GM23338 (cell line): Measurements from ENCODE around the gene ATG2B. TPM values are rescaled to one million over a fixed set of nuclear protein-coding genes. Genes with fewer than 3 reads are reported as not detected.

Source experiments
- ATAC-seq: fragments of 200-7000 bp; cut with Tn5 transposase; 3 replicates; pipeline ENCODE4 v1.9.1; 2020
- DNase-seq: peaks from one replicate; pipeline ENCODE4 v3.0.0-alpha.2; 2015; ENCODE audit warnings: low spot score
- H2AFZ ChIP-seq: fragments of 200-600 bp; sonication (generic); 2 replicates; pipeline ENCODE4 v1.8.0; 2016; ENCODE audit warnings: antibody characterized with exemption, mild to moderate bottlenecking, moderate library complexity
- H3F3A ChIP-seq: fragments of 200-600 bp; sonication (generic); replicated peaks from 2 replicates; pipeline ENCODE4 v1.8.0; 2017; ENCODE audit warnings: antibody characterized with exemption, mixed run types, low read depth
- H3K27ac ChIP-seq: fragments of 200-600 bp; sonication (generic); 2 replicates; pipeline ENCODE4 v1.6.1; 2016; ENCODE audit warnings: low read depth
- H3K27me3 ChIP-seq: fragments of 200-600 bp; sonication (generic); 2 replicates; pipeline ENCODE4 v1.8.0; 2016; ENCODE audit warnings: mild to moderate bottlenecking, mixed run types, moderate library complexity; ENCODE audit not compliant: insufficient read depth
- H3K36me3 ChIP-seq: fragments of 200-600 bp; sonication (generic); 2 replicates; pipeline ENCODE4 v1.8.0; 2016; ENCODE audit warnings: mild to moderate bottlenecking; ENCODE audit not compliant: insufficient read depth
- H3K4me1 ChIP-seq: fragments of 200-600 bp; sonication (generic); 2 replicates; pipeline ENCODE4 v1.8.0; 2016; ENCODE audit warnings: mild to moderate bottlenecking, moderate library complexity; ENCODE audit not compliant: insufficient read depth
- H3K4me2 ChIP-seq: fragments of 200-600 bp; sonication (generic); 2 replicates; pipeline ENCODE4 v1.7.1; 2017; ENCODE audit warnings: mixed run types
- H3K4me3 ChIP-seq: fragments of 200-600 bp; sonication (generic); 2 replicates; pipeline ENCODE4 v1.6.1; 2016; ENCODE audit warnings: mixed run types
- H3K79me2 ChIP-seq: fragments of 200-600 bp; sonication (generic); replicated peaks from 2 replicates; pipeline ENCODE4 v1.8.0; 2017; ENCODE audit warnings: mild to moderate bottlenecking; ENCODE audit not compliant: insufficient read depth
- H3K9me2 ChIP-seq: fragments of 200-600 bp; sonication (generic); 2 replicates; pipeline ENCODE4 v1.8.0; 2017; ENCODE audit not compliant: insufficient read depth
- H4K20me1 ChIP-seq: fragments of 200-600 bp; sonication (generic); replicated peaks from 2 replicates; pipeline ENCODE4 v1.8.0; 2017; ENCODE audit warnings: mild to moderate bottlenecking; ENCODE audit not compliant: insufficient read depth
- H3K27ac Mint-ChIP-seq: 2 replicates; pipeline ENCODE4 v1.8.0; 2020; ENCODE audit warnings: inconsistent platforms, mild to moderate bottlenecking, moderate library complexity, mixed read lengths
- H3K27me3 Mint-ChIP-seq: 3 replicates; pipeline ENCODE4 v1.8.0; 2022; ENCODE audit warnings: low read depth, mild to moderate bottlenecking, moderate library complexity, mixed read lengths, inconsistent platforms; ENCODE audit not compliant: insufficient read depth, poor library complexity
- H3K36me3 Mint-ChIP-seq: 3 replicates; pipeline ENCODE4 v1.8.0; 2021; ENCODE audit warnings: low read depth, mild to moderate bottlenecking, inconsistent platforms, moderate library complexity, mixed read lengths
- H3K4me1 Mint-ChIP-seq: 3 replicates; pipeline ENCODE4 v1.8.0; 2020; ENCODE audit warnings: mild to moderate bottlenecking, inconsistent platforms, mixed read lengths
- H3K4me3 Mint-ChIP-seq: 3 replicates; pipeline ENCODE4 v1.8.0; 2021; ENCODE audit warnings: moderate library complexity, mild to moderate bottlenecking, inconsistent platforms, mixed read lengths
- H3K9me3 Mint-ChIP-seq: 3 replicates; pipeline ENCODE4 v1.8.0; 2020; ENCODE audit warnings: moderate library complexity, mild to moderate bottlenecking, inconsistent platforms, mixed read lengths
- CTCF ChIP-seq, 2 experiments: fragments of 200-600 bp in 1 of 2; sonication (generic) in 1 of 2; conservative IDR thresholded peaks; 2 replicates each; pipeline versions ENCODE4 v1.5.1 to v1.6.1; 2016 to 2017; ENCODE audit warnings: antibody characterized with exemption in 2 of 2, low read depth in 2 of 2, mild to moderate bottlenecking in 2 of 2, moderate library complexity in 1 of 2
- ETS1 ChIP-seq: IDR thresholded peaks from 2 replicates; pipeline ENCODE4 v1.6.1; 2016; ENCODE audit warnings: antibody characterized with exemption
- ZNF114 ChIP-seq: fragments of 250-450 bp; sonication (Bioruptor Pico); IDR thresholded peaks from 2 replicates; pipeline ENCODE4 v1.5.0; 2020; ENCODE audit warnings: mild to moderate bottlenecking, moderate library complexity
- polyA plus RNA-seq: library from polyadenylated mRNA; unstranded; fragments of >200 nt; fragmentation: Nextera tagmentation; extraction: Ambion mirVana; gene quantifications from 2 replicates; pipeline ENCODE4 v1.2.1, GENCODE V29; 2016
- total RNA-seq: library from RNA; depleted of rRNA; stranded (reverse); fragments of >200 nt; shearing (Covaris generic); gene quantifications from 2 replicates; pipeline ENCODE4 v1.2.3, GENCODE V29; 2014

Gene ATG2B
- total and polyA plus RNA-seq, 2 experiments from 2014 or later, result 3.8 to 15.4 TPM

GRCh38 chr14:96277890-96278289 lies 85.3 kb downstream of the ATG2B start:
- TF ChIP-seq CTCF (conservative IDR thresholded peaks at IDR 0.05; ENCODE audit: low read depth in 2 of 2), result no peak
- no peak for TF ChIP-seq ZNF114 (CRISPR knock-in tag)
- Histone ChIP-seq H3K4me2 (no peak overlapping the region), H3K9me2 (no peaks in the 10 kb centered on the region), H3K27me3 (no peaks in the 10 kb centered on the region), H3K4me3 (no peak overlapping the region), H3F3A (no peaks in the 10 kb centered on the region), H3K4me1 (peaks cover 25% of the 10 kb centered on the region), H4K20me1 (no peaks in the 10 kb centered on the region), H3K36me3 (no peaks in the 10 kb centered on the region), H2AFZ (no peak overlapping the region), H3K79me2 (no peaks in the 10 kb centered on the region), H3K27ac (no peak overlapping the region)
- no peak for ATAC-seq
- H3K27ac Mint-ChIP-seq, result no peak overlapping the region
- peaks cover 19% of the 10 kb centered on the region; the same call in 2 of the 3 replicates for H3K9me3 Mint-ChIP-seq
- H3K4me1 Mint-ChIP-seq, result peaks cover 20% of the 10 kb centered on the region
- H3K4me3 Mint-ChIP-seq, result no peak overlapping the region
- H3K36me3 Mint-ChIP-seq, result peaks cover 12% of the 10 kb centered on the region; the same call in 2 of the 3 replicates
- no peak for DNase-seq
- peaks cover 4% of the 10 kb centered on the region for H3K27me3 Mint-ChIP-seq

- no peak overlapping the region for H3K4me3 Mint-ChIP-seq
- Histone ChIP-seq H2AFZ (no peak overlapping the region), H3K4me1 (peaks cover 20% of the 10 kb centered on the region), H3K36me3 (no peaks in the 10 kb centered on the region), H4K20me1 (no peaks in the 10 kb centered on the region), H3K79me2 (no peaks in the 10 kb centered on the region), H3K4me2 (0 out of 2 replicates have a peak overlapping the region, but pooled peaks have one; percentile 53), H3K27ac (no peak overlapping the region), H3K27me3 (no peaks in the 10 kb centered on the region), H3K9me2 (no peaks in the 10 kb centered on the region), H3F3A (no peaks in the 10 kb centered on the region), H3K4me3 (no peak overlapping the region)
- peak; percentile 83 for DNase-seq
- peaks cover 37% of the 10 kb centered on the region for H3K9me3 Mint-ChIP-seq
- no peak overlapping the region for H3K27ac Mint-ChIP-seq
- H3K36me3 Mint-ChIP-seq, result peaks cover 19% of the 10 kb centered on the region; the same call in 2 of the 3 replicates
- peaks cover 10% of the 10 kb centered on the region for H3K27me3 Mint-ChIP-seq
- peak; percentile 90 to 92 for TF ChIP-seq CTCF (conservative IDR thresholded peaks at IDR 0.05; ENCODE audit: low read depth in 2 of 2)
- TF ChIP-seq ETS1, result no peak
- ATAC-seq, result peak; percentile 81
- H3K4me1 Mint-ChIP-seq, result peaks cover 9% of the 10 kb centered on the region
Measured at GRCh38 chr14:96275177-96276112, 87.7 kb downstream of the ATG2B start.
